Activated CD8-positive, alpha-beta memory T cell treated with anti-CD3 and anti-CD28 coated beads, Interleukin-2, amount 50 U/mL, for 4 hours (primary cell): ENCODE measurements around the gene CCDC27.
A peak's percentile ranks its signal among the peaks of the same experiment; 100 is the strongest.
"Not testable (repeated sequence)": the region's sequence is repeated elsewhere in the genome, so short reads cannot be mapped to it uniquely, and the experiment has no call there.

Source experiments
- DNase-seq: peaks from one replicate; pipeline ENCODE4 v3.0.0-alpha.2; 2020

Gene CCDC27

DNA sequence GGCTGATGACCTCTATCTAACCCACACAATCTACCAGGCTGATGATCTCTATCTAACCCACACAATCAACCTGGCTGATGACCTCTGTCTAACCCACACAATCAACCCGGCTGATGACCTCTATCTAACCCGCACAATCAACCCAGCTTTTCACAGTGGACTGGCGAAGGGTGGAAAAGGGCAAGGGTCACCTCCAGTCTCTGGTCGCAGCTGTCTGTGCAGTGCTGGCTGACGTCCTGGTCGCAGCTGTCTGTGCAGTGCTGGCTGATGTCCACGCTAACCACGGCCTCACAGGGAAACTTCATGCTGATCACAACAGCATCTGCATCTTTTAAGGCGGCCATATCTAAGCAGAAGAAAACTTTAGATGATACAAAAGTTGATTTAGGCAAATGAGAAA is 12.2 kb upstream of the CCDC27 start:
- no peak for DNase-seq

DNA sequence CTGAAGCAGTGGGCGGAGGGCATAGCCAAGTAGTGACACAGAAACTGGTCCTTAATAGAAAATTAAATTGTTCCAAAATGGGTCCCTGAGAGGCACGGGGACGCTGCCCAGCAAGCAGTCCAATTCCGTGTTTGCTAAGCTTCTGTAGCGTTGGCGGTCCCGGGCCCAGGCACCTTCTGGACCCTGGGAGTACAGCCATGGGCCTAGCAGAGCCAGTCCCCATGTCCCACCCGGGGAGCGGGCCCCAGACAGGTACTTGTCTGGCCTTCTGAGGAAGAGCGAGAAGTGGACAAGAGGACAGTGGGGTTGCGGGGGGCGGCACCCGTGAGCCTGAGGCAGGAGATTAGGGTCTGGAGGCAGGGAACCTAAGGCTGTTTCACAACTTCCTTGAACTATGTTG is 11.5 kb upstream of the CCDC27 start:
- no peak for DNase-seq

DNA sequence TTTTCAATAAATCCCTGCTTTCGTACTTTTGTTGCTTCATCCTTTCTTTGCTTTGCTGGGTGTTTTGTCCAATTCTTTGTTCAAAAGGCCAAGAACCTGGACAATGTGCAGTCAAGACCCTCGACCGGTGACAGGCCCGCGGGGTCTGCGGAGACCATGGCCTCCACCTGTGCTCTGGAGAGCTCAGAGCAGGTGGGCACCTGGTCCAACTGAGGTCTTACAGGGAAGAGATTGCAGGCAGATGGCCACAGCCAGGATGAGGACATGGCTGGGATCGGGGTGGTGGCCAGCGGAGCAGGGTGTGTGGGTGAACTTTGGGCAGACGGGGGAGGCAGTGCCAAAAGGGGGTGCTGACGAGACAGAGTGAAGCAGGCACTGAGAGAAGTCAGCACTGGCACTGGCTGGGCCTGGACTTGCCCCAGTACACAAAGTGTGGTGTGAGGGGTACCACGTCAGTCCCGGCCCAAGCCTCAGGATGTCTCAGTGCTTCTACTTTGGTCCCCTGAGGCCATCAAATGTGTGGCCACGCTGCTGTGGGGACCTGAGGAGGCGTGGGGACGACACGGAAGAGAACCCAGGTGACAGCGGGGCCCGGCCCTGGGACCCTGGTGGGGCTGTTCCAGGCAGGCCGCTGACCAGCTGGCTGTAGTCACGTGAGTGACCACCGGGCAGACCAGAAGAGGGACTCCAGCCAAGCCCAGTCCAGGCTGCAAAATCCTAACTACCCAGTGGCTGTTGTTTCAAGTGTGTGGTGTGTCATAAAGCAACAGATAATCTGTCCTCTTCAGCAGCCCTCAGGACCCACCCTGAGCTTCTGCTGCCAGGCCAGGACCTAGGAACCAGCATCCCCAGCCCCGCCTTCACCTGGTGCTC is 10.4 kb upstream of the CCDC27 start:
- no peak for DNase-seq

DNA sequence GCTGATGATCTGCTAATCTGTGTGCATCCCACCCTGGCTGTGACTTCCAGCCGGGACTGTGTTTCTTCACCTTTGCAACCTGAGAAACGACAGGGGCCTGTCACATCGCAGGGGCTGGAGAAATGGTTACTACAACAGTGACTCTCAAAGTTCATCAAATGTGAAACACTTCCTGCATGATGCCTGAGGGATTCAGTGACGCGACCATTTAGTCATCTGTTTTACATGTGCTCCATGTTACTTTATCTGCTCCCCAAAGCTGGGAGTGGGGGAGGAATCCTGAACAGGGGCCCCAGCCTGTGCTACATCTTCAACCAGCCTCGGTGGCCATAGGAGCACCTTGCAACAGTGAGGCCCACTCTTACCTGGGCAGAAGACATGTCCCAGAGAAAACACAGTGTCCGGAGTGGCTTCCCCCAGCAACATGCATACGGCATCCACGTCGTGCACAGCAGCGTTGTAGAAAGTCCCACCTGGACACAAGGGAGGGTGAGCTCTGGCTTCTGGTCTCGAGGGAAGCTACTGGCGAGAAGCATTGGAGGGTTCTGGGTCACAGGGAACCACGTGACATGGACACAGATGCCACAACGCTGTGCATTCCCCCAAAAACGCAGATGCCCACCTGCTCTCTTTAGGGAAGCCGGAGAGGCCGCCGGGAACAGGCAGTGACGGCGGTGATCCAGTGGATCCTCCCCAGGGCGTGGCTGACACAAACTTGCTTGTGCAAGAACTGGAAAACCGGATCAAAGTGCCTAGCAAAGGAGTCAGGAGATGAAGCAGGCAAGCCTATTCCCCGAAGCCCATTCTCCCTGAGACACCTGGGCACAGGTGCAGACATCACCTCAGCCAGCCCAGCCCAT is 9.6 kb upstream of the CCDC27 start:
- DNase-seq, result no peak

DNA sequence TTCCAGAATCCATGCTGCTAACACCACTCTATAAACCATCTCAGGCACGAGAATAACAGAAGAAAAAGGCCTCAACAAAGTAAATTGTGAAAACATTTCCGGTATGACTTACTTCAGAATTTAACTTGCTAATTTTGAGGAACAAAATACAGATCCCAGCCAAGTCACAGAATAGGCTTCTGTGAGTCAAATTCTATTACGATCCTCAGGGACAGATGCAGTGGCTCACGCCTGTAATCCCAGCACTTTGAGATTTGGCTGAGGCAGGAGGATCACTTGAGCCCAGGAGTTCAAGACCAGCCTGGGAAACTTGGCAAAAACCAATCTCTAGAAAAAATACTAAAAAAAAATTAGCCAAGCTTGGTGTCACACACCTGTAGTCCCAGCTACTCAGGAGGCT is 8.8 kb upstream of the CCDC27 start:
- no peak for DNase-seq

DNA sequence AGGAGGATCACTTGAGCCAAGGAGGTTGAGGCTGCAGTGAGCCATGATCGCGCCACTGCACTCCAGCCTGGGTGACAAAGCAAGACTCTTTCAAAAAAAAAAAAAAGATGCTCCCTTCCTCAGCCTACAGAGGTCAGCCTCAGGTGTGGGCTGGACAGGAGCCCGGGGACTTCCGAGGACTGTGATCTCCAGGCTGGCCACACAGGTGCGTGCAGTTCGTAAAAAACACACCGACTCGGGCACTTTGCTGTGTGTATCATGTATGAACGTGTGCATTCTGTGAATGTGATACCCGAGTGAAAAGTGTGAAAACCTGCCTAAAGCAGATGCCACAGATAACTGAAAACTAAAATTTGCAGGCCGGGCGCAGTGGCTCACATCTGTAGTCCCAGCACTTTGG is 8.4 kb upstream of the CCDC27 start:
- no peak for DNase-seq

DNA sequence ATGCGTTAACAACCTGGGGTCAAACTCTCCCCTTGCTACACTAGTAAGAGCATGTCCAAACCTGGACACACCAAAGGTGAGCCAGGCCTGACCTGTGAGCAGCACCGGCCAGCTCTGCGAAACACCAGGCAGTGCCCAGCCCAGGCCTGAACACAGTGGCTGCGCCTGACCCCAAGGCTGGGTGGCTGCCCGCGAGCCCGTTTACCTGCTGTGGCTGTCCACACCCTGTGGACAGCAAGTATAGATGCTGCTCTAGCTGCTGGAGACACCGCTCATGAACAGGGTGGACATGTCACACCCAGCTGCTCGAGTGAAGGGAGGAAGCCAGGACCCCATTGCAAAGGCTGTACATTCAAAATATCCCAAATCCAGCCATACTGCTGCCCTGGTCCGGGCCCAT is 7.6 kb upstream of the CCDC27 start:
- no peak for DNase-seq

DNA sequence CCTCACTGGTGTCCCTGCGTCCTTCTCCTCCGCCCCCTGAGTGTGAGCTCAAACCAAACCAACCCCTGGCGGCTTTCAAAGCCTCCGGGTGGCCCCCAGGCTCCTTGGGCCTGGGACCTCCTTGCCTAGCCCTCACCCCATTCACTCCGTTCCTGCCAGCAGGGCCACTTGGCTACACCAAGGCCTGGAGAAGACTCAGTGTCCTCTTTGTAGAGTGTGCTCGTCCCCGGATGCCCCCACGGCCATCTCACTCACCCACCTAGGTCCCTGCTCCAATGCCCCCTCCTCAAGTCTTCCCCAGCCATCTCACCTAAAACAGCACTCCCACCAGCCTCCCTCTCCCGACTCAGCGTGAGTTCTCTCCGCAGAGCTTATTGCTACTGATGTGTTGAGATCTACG is 7.2 kb upstream of the CCDC27 start:
- no peak for DNase-seq

DNA sequence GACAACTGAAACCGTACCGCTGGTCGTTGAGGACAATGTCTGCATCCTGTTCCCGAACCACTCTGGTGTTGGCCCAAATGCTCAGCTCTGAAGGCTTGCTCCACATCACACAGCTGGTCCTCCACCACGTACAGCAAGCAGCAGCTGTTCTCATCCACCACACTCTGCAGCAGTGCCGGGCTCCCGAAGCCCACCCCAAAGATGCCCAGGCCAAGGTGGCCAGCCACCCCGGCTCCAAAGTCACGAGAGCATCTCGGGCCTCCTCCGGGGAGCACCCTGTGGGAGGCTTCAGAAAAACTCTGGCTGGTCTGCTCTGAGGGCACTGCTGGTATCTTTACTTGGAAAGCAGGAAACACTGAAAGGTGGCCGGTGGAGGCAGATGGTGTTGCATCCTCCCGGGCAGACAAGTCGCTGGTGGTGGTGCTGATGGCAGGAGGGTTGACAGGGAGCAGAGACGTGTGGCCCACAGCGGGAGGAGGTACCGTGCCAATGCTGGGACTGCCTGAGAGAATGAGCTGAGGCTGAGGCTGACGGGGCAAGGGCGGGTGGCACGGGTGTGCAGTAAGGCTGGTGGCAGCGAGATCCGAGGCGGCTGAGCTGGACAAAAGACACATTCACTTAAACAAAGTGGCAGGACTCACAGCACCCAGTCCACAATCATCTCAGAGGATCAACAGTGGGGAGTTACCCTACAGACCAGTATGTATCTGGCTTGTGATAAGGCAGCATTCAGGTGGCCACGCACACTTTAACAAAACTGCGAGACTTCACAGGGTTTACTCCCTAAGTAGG is 6.5 kb upstream of the CCDC27 start:
- no peak for DNase-seq

DNA sequence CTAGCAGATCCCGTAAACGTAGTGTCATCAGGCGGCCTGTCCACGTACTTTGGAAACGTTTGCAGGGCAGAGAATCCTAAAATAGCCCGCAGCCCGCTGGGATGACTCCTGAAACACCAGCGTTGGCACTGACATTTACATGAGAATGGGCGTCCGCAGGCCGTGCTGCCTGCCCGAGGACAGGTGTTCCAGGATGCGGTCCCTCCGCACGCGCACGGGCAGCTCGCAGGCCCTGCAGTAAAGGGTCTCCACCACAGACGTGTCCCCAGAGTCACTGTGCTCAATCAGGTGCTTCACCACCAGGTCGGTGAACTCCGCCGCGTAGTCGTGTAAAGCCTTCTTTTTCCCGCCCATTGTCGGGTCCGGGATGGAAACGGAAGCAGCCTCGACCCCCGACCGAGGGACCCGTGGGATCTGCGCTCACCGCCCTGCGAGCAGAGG is 5.8 kb upstream of the CCDC27 start:
- no peak for DNase-seq

DNA sequence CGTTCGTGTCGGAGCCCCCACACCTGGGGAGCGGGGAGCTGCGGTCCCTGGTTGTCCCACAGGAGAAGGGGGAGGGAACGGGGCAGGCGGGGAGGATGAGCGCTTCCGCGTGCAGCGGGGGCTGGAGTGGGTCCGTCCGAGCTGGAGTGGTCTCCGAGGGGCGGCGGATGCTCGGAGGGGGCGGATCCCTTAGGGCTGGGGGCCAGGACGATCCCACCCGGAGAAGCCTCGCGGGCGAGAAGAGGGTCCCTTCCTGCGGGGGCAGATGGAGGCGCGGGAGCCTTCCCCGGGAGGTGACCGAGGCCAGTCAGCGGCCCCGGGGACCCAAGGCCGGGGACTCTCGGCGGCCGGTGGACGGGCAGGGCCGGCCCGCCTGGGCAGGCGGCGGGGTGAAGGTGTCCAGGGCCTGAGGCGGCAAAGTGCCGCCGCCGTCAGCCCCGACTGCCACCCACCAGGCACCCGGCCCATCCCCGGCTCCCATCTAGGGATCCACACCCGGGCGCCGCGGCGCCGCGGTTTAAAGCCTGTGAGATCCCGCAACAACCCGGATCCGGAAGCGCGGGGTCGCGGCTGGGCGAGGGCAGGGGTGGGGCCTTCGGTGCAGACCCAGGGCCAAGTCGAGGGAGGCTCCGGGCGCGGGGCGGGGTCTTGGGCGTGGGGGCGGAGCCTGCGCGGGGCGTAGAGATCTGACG is 5.3 kb upstream of the CCDC27 start:
- peak; percentile 89 for DNase-seq

DNA sequence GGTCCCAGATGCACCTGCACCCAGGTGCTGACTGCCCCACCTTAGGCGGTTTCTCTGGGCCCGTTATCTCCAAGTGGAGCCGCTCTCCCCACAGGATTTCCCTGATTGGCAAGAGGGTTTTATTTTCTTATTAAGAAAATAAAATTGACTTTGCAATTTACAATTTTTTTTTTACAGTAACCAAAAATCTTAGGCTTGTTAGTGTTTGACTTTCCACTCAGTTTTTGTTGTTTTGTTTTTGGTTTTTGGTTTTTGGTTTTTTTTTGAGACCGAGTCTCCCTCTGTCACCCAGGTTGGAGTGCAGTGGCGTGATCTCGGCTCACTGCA is 4.8 kb upstream of the CCDC27 start:
- DNase-seq, result no peak

DNA sequence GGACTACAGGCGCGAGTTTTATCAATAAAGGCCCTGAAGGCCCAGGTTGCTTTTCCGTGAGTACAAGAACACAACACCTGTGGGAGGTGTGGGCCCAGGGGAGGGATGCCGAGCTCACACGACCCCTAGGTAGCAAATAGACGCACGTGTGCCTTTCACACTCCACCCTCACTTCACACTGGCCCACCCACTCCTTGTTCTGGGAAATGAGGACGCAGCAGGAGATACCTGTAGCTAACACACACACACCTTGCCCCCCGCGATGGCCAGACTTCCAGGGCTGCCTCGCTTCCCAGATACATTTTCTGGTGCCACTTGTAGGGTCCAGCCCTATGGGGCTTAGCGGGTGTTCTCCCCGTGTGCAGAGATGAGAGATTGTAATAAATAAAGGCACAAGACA is 4.3 kb upstream of the CCDC27 start:
- no peak for DNase-seq

DNA sequence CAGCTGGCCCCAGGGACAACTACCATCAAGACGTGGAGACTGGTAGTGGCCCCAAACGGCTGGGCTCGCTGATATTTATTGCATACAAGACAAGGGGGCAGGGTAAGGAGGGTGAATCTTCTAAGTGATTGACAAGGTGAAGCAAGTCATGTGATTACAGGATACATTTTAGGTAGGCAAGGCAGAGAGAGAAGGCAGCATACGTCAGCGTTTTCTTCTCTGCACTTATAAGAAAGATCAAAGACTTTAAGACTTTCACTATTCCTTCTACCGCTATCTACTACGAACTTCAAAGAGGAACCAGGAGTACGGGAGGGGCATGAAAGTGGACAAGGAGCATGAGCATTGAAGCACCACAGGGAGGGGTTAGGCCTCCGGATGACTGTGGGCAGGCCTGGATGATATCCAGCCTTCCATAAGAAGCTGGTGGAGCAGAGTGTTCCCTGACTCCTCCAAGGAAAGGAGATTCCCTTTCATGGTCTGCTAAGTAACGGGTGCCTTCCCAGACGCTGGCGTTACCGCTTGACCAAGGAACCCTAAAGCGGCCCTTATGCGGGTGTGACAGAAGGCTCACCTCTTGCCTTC is 3.8 kb upstream of the CCDC27 start:
- DNase-seq, result not testable (repeated sequence)

DNA sequence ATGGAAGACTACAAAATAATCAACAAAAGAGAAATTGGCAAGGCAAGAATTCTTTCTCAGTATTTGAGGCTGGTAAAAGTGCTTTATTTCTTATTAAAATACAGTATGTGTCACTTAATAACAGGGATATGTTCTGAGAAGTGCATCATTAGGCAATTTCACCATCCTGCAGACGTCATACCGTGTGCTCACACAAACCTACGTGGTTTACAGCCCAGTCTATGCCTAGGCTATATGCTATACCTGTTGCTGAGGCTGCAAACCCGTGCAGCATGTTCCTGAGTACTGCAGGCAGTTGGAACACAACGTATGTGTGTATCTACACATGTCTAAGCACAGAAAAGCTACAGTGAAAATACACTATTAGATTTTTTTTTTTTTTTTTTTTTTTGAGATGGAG is 2.7 kb upstream of the CCDC27 start:
- DNase-seq, result no peak

DNA sequence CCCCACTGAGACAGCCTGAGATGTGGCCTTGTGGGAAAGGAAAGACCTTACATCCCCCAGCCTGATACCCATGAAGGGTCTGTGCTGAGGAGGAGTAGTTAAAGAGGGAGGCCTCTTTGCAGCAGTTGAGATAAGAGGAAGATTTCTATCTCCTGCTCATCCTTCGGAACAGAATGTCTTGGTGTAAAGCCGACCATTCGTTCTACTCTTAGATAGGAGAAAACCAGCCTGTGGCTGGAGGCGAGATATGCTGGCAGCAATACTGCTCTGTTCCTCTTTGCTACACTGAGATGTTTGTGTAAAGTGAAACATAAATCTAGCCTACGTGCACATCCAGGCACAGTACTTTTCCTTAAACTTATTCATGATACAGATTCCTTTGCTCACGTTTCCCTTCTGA is 1.5 kb upstream of the CCDC27 start:
- DNase-seq, result no peak

DNA sequence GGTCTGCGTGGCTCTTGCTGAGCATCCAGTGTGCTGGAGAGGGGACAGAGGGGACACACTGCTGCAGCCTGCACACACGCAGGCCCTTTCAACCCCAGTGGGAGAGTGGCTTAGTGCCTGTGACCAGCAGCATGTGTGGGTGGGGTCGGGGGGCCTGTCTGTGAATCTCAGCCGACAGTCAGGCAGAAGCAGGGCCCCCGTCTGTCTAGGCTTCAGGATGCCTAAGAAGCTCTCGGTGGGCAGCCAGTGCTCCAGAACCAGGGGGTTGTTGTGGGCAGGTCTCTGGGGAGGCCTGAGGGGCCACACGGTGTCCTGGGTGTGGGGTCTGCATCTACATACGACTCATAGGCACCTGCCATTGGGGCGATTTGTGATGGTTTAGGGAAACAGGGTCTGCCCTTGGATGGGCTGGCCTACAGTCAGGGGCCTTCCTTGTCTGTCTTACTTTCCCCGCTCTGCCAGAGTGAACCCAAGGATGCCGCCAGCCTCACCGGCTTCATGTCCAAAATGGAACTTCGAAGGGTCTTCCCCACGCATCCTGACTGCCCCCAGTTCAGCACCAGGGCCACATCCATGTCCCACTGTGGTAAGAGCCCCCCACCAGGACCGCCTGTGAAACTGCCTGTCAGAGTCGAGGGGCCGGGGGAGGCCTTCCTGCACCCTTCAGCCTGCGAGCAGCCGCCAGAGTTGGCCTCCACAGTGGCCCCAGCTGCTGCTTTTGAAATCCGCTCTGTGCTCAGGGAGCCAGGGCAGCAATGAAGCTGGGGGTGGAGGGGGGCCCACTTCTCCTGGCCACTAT is 1.6 kb downstream of the CCDC27 start:
- no peak for DNase-seq

DNA sequence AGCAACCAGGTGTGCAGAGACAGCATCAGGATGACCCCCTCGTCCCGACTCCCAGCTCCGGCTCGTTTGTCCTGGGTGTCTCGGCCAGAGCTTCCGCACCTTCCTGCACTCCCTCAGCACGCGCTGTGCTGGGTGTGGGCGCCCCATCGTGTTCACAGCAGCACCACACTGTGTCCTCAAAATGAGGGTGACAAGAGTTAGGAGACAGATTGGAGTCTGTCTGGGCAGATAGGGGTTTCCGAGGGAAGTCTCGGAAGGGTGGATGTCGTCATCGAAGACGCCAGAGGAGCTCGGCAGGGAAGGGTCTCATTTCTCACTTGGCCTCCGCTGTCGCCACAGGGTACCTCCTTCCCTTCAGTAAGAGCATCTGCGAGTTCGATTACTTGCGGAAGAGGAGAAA is 4.1 kb downstream of the CCDC27 start:
- DNase-seq, result no peak

DNA sequence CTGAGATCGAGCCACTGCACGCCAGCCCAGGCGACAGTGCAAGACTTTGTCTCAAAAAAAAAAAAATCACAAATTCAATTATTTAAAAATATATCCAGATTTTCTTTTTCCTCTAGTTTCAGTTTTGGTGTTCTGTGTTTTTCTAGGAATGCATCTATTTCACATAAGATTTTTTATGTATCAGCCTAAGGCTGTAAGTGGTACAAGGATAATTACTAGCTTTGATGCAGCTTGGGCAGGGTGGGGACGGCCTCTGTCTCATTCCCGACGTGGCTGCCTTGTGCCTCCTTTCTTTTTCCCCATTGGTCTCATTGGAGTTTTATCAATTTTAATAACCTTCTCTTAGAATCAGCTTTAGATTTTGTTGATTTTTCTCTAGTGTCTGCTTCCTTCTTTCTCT is 6.9 kb downstream of the CCDC27 start:
- no peak for DNase-seq

DNA sequence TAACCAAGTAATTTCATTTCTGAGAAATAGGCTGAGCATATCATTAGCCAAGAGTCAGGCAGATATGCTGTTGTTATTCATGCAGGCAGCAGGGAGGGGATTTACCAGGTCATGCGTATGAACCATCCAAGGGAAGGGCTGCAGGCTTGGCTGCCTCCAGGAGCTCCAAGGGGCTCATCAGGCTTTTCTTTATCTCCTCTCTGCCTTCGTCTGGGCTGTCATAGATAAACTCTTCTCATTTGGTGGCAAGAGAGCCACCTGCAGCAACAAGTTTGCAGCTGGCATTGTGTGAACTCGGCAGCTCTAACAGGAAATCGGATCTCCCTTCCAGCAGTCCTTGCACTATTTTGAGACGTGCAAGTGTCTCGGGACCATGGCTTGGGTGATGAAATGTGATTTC is 7.5 kb downstream of the CCDC27 start:
- no peak for DNase-seq

DNA sequence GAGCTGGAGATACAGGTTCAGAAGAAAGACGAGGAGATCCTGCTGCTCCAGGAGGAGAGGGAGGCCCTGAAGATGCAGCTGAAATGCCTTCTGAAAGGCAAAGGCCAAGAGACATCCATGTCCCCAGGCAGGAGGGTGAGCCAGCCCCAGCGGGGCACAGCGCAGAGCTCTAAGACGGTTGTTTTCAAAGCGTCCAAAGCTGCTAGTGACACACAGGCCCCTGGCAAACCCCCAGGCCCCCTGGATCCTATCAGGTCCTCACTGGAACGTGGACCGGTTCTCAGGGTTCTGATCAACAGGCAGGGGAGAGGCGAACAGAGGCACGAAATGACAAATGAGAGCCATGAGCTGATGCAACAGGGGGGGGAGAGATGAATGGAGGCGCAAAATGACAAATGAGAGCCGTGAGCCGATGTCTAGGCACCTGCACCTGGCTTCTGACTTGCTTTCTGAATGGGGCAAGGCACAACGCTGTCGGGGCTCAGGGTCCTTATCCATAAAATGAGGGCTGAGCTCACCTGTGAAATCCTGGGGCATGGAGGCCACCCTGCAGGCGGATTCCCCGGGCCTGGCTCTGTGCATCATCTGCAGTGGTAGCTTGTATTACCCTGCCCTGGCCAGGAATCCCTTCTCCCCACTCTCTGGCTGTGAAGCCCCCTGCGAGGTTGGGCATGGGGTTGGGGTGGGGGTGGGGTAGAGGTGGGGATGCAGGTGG is 9.2 kb downstream of the CCDC27 start:
- DNase-seq, result no peak
